Right atrium auricular region (tissue), 2 donors: ENCODE results near the gene ZNF837. TPM values are rescaled to one million over a fixed set of nuclear protein-coding genes. Genes with fewer than 3 reads are reported as not detected.

Experiments used
- DNase-seq: peaks from one replicate; pipeline ENCODE4 v3.0.0-alpha.2; 2019; ENCODE audit warnings: low spot score
- H3K27ac ChIP-seq, 2 donors: fragments of 200-600 bp; sonication (generic); 1 replicate in 1 of 2; 2 replicates in 1 of 2; pipeline ENCODE4 v1.5.1; 2016 to 2019
- H3K27me3 ChIP-seq, 2 donors: fragments of 200-600 bp; sonication (generic); one replicate each; pipeline versions ENCODE4 v1.5.1 to v1.6.0; 2017 to 2019
- H3K36me3 ChIP-seq: fragments of 200-600 bp; sonication (generic); one replicate; pipeline ENCODE4 v1.5.1; 2016
- H3K4me1 ChIP-seq, 2 donors: fragments of 200-600 bp; sonication (generic); one replicate each; pipeline versions ENCODE4 v1.5.1 to v1.6.0; 2017 to 2019
- H3K4me3 ChIP-seq, 2 donors: fragments of 200-600 bp; sonication (generic); 1 replicate in 1 of 2; 2 replicates in 1 of 2; pipeline ENCODE4 v1.5.1; 2017 to 2019; ENCODE audit warnings: mild to moderate bottlenecking in 1 of 2, moderate library complexity in 1 of 2
- H3K9me3 ChIP-seq, 2 donors: fragments of 200-600 bp; sonication (generic); one replicate each; pipeline ENCODE4 v1.5.1; 2019
- total RNA-seq, 2 donors: library from RNA; depleted of rRNA; stranded (reverse); fragments of >200 nt; gene quantifications; one replicate each; pipeline ENCODE4 v1.1.0, GENCODE V29; 2016
- TF ChIP-seq, protein P1 (sequence below), 2 donors: fragments of 200-600 bp; sonication (generic); IDR thresholded peaks; one replicate each; pipeline ENCODE4 v1.5.1; 2019; ENCODE audit warnings: antibody characterized with exemption in 2 of 2

Gene ZNF837
- total RNA-seq, 2 donors from 2014 or later = 0.70 to 1.3 TPM

GRCh38 chr19:58353717-58354477, 26.9 kb downstream of the ZNF837 start:
- no peaks in the 10 kb centered on the region for H3K27me3 ChIP-seq
- no peak overlapping the region for H3K4me3 ChIP-seq
- H3K4me1 ChIP-seq = peaks cover 0 to 33% of the 10 kb centered on the region in 2 donors
- no peak for DNase-seq
- TF ChIP-seq, protein P1, sequence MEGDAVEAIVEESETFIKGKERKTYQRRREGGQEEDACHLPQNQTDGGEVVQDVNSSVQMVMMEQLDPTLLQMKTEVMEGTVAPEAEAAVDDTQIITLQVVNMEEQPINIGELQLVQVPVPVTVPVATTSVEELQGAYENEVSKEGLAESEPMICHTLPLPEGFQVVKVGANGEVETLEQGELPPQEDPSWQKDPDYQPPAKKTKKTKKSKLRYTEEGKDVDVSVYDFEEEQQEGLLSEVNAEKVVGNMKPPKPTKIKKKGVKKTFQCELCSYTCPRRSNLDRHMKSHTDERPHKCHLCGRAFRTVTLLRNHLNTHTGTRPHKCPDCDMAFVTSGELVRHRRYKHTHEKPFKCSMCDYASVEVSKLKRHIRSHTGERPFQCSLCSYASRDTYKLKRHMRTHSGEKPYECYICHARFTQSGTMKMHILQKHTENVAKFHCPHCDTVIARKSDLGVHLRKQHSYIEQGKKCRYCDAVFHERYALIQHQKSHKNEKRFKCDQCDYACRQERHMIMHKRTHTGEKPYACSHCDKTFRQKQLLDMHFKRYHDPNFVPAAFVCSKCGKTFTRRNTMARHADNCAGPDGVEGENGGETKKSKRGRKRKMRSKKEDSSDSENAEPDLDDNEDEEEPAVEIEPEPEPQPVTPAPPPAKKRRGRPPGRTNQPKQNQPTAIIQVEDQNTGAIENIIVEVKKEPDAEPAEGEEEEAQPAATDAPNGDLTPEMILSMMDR (IDR thresholded peaks at IDR 0.05) = no peak
- H3K36me3 ChIP-seq = no peaks in the 10 kb centered on the region
- H3K9me3 ChIP-seq = no peaks in the 10 kb centered on the region
- H3K27ac ChIP-seq = no peak overlapping the region

GRCh38 chr19:58352760-58353671, 27.8 kb downstream of the ZNF837 start, which contains the start of gene A1BG:
TSS of gene A1BG (minus strand) at chr19:58353492. CDS start at chr19:58353437, 55 bp downstream.
- DNase-seq = no peak
- no peak within 1 kb of the TSS for H3K27ac ChIP-seq
- no peaks in the 10 kb centered on the region for H3K36me3 ChIP-seq
- TF ChIP-seq, protein P1 (IDR thresholded peaks at IDR 0.05) = no peak
- H3K27me3 ChIP-seq = no peaks in the 10 kb centered on the region
- H3K9me3 ChIP-seq = no peaks in the 10 kb centered on the region
- no peak within 1 kb of the TSS for H3K4me3 ChIP-seq
- H3K4me1 ChIP-seq = peaks cover 0 to 33% of the 10 kb centered on the region in 2 donors

- no peaks in the 10 kb centered on the region for H3K9me3 ChIP-seq
- H3K27me3 ChIP-seq = peaks cover 0 to 2% of the 10 kb centered on the region in 2 donors
- no peak overlapping the region for H3K27ac ChIP-seq
- no peak overlapping the region for H3K4me3 ChIP-seq
- peaks cover 0 to 29% of the 10 kb centered on the region in 2 donors for H3K4me1 ChIP-seq
- DNase-seq = no peak
- no peaks in the 10 kb centered on the region for H3K36me3 ChIP-seq
- TF ChIP-seq, protein P1 (IDR thresholded peaks at IDR 0.05) = no peak
These were observed 28.7 kb downstream of the ZNF837 start for GRCh38 chr19:58351990-58352755.

GRCh38 chr19:58351558-58351878, 29.3 kb downstream of the ZNF837 start:
- peaks cover 0 to 4% of the 10 kb centered on the region in 2 donors for H3K27me3 ChIP-seq
- H3K4me1 ChIP-seq = peaks cover 0 to 25% of the 10 kb centered on the region in 2 donors

More at GRCh38 chr19:58351558-58351878, 29.3 kb downstream of the ZNF837 start:
- TF ChIP-seq, protein P1 (IDR thresholded peaks at IDR 0.05) = no peak
- H3K9me3 ChIP-seq = no peaks in the 10 kb centered on the region
- no peak for DNase-seq
- no peak overlapping the region for H3K4me3 ChIP-seq
- no peaks in the 10 kb centered on the region for H3K36me3 ChIP-seq
- no peak overlapping the region for H3K27ac ChIP-seq
